ENCODE measurements around the gene SLC9A8. TPM values are rescaled to one million over a fixed set of nuclear protein-coding genes. Genes with fewer than 3 reads are reported as not detected.
A peak's percentile ranks its signal among the peaks of the same experiment; 100 is the strongest.
"Not testable (repeated sequence)": the region's sequence is repeated elsewhere in the genome, so short reads cannot be mapped to it uniquely, and the experiment has no call there.

SLC9A8 gene
- polyA plus RNA-seq, 3 donors from 2014 or later, result 2.5 to 9.1 (median 3.2) TPM

- not testable (repeated sequence) for DNase-seq; H3K9me3 Mint-ChIP-seq; H3K4me1 Mint-ChIP-seq; H3K27ac Mint-ChIP-seq; H3K27me3 Mint-ChIP-seq (ENCODE audit: low read depth in 3 of 3); H3K4me3 Mint-ChIP-seq; H3K36me3 Mint-ChIP-seq
Measured at GRCh38 chr20:49895474-49896093, 83.0 kb downstream of the SLC9A8 start.

GRCh38 chr20:49896204-49896603, 83.6 kb downstream of the SLC9A8 start:
- peaks cover 0 to 8% of the 10 kb centered on the region in 2 donors for H3K4me1 Mint-ChIP-seq
- no peaks in the 10 kb centered on the region for H3K36me3 Mint-ChIP-seq
- no peak for DNase-seq
- H3K27ac Mint-ChIP-seq, result no peak overlapping the region
- peaks cover 0 to 2% (median 2%) of the 10 kb centered on the region in 3 donors for H3K27me3 Mint-ChIP-seq (ENCODE audit: low read depth in 3 of 3)
- no peaks in the 10 kb centered on the region for H3K9me3 Mint-ChIP-seq
- H3K4me3 Mint-ChIP-seq, result no peak overlapping the region

GRCh38 chr20:49899541-49900383, 87.1 kb downstream of the SLC9A8 start:
- H3K27ac Mint-ChIP-seq, result no peak overlapping the region
- H3K36me3 Mint-ChIP-seq, result peaks cover 0 to 8% (median 3%) of the 10 kb centered on the region in 3 donors
- no peak for DNase-seq
- no peaks in the 10 kb centered on the region for H3K4me1 Mint-ChIP-seq
- H3K4me3 Mint-ChIP-seq, result no peak overlapping the region
- H3K27me3 Mint-ChIP-seq (ENCODE audit: low read depth in 3 of 3), result peaks cover 0 to 2% (median 1%) of the 10 kb centered on the region in 3 donors
- H3K9me3 Mint-ChIP-seq, result no peaks in the 10 kb centered on the region

GRCh38 chr20:49901588-49901987, 89.0 kb downstream of the SLC9A8 start:
- peaks cover 0 to 17% (median 10%) of the 10 kb centered on the region in 3 donors for H3K36me3 Mint-ChIP-seq
- peaks cover 0 to 3% of the 10 kb centered on the region in 2 donors for H3K4me1 Mint-ChIP-seq
- no peak overlapping the region for H3K27ac Mint-ChIP-seq
- H3K4me3 Mint-ChIP-seq, result no peak overlapping the region
- H3K27me3 Mint-ChIP-seq (ENCODE audit: low read depth in 3 of 3), result peaks cover 0 to 2% (median 1%) of the 10 kb centered on the region in 3 donors
- no peak for DNase-seq
- no peaks in the 10 kb centered on the region for H3K9me3 Mint-ChIP-seq

- H3K36me3 Mint-ChIP-seq, result peaks cover 0 to 28% (median 10%) of the 10 kb centered on the region in 3 donors
Measured at GRCh38 chr20:49904440-49905214, 92.0 kb downstream of the SLC9A8 start.

GRCh38 chr20:49905415-49906091, 92.9 kb downstream of the SLC9A8 start:
- Mint-ChIP-seq H3K4me1 (peaks cover 0 to 7% of the 10 kb centered on the region in 2 donors), H3K4me3 (peak overlapping the region in 1 of 5 donors; percentile 4), H3K27ac (peak overlapping the region in 2 of 6 donors; percentile 2 to 16), H3K9me3 (no peaks in the 10 kb centered on the region), H3K36me3 (peaks cover 0 to 29% (median 10%) of the 10 kb centered on the region in 3 donors), H3K27me3 (ENCODE audit: low read depth in 3 of 3) (peaks cover 0 to 3% (median 2%) of the 10 kb centered on the region in 3 donors)
- no peak for DNase-seq

More at GRCh38 chr20:49904440-49905214, 92.0 kb downstream of the SLC9A8 start:
- Mint-ChIP-seq H3K27me3 (ENCODE audit: low read depth in 3 of 3) (peaks cover 0 to 3% (median 3%) of the 10 kb centered on the region in 3 donors), H3K4me1 (peaks cover 0 to 3% of the 10 kb centered on the region in 2 donors), H3K4me3 (no peak overlapping the region), H3K9me3 (no peaks in the 10 kb centered on the region), H3K27ac (peak overlapping the region in 1 of 6 donors; percentile 42)
- no peak for DNase-seq

GRCh38 chr20:49906101-49906604, 93.5 kb downstream of the SLC9A8 start:
- DNase-seq, result no peak
- Mint-ChIP-seq H3K27ac (no peak overlapping the region), H3K4me1 (peaks cover 0 to 9% of the 10 kb centered on the region in 2 donors), H3K27me3 (ENCODE audit: low read depth in 3 of 3) (peaks cover 0 to 3% (median 2%) of the 10 kb centered on the region in 3 donors), H3K36me3 (peaks cover 0 to 29% (median 10%) of the 10 kb centered on the region in 3 donors), H3K4me3 (no peak overlapping the region), H3K9me3 (no peaks in the 10 kb centered on the region)

- peaks cover 0 to 29% (median 10%) of the 10 kb centered on the region in 3 donors for H3K36me3 Mint-ChIP-seq
- H3K9me3 Mint-ChIP-seq, result no peaks in the 10 kb centered on the region
- H3K4me1 Mint-ChIP-seq, result peaks cover 0 to 9% of the 10 kb centered on the region in 2 donors
- H3K4me3 Mint-ChIP-seq, result no peak overlapping the region
- DNase-seq, result no peak
- no peak overlapping the region for H3K27ac Mint-ChIP-seq
- peaks cover 0 to 3% (median 2%) of the 10 kb centered on the region in 3 donors for H3K27me3 Mint-ChIP-seq (ENCODE audit: low read depth in 3 of 3)
Measured at GRCh38 chr20:49906615-49907154, 94.1 kb downstream of the SLC9A8 start.

- H3K27ac Mint-ChIP-seq, result no peak overlapping the region
- peaks cover 4 to 12% of the 10 kb centered on the region in 2 donors for H3K4me1 Mint-ChIP-seq
- DNase-seq, result no peak
- H3K9me3 Mint-ChIP-seq, result no peaks in the 10 kb centered on the region
- H3K36me3 Mint-ChIP-seq, result peaks cover 0 to 29% (median 10%) of the 10 kb centered on the region in 3 donors
- H3K4me3 Mint-ChIP-seq, result no peak overlapping the region
- peaks cover 0 to 3% (median 2%) of the 10 kb centered on the region in 3 donors for H3K27me3 Mint-ChIP-seq (ENCODE audit: low read depth in 3 of 3)
Measured at GRCh38 chr20:49907405-49908257, 95.0 kb downstream of the SLC9A8 start.

GRCh38 chr20:49908258-49908565, 95.6 kb downstream of the SLC9A8 start:
- DNase-seq, result no peak
- peaks cover 9 to 14% of the 10 kb centered on the region in 2 donors for H3K4me1 Mint-ChIP-seq
- H3K36me3 Mint-ChIP-seq, result peaks cover 0 to 29% (median 10%) of the 10 kb centered on the region in 3 donors
- no peaks in the 10 kb centered on the region for H3K9me3 Mint-ChIP-seq
- H3K4me3 Mint-ChIP-seq, result no peak overlapping the region
- peaks cover 0 to 3% (median 2%) of the 10 kb centered on the region in 3 donors for H3K27me3 Mint-ChIP-seq (ENCODE audit: low read depth in 3 of 3)
- no peak overlapping the region for H3K27ac Mint-ChIP-seq

GRCh38 chr20:49909499-49910339, 97.1 kb downstream of the SLC9A8 start:
- no peak overlapping the region for H3K4me3 Mint-ChIP-seq
- no peak overlapping the region for H3K27ac Mint-ChIP-seq

More at GRCh38 chr20:49909499-49910339, 97.1 kb downstream of the SLC9A8 start:
- H3K27me3 Mint-ChIP-seq (ENCODE audit: low read depth in 3 of 3), result peaks cover 0 to 6% (median 2%) of the 10 kb centered on the region in 3 donors
- peaks cover 0 to 21% (median 7%) of the 10 kb centered on the region in 3 donors for H3K36me3 Mint-ChIP-seq
- DNase-seq, result no peak
- peaks cover 25 to 29% of the 10 kb centered on the region in 2 donors for H3K4me1 Mint-ChIP-seq
- no peaks in the 10 kb centered on the region for H3K9me3 Mint-ChIP-seq

Measured in immature natural killer cell (primary cell).